A549 (cell line): Measurements from ENCODE around the gene EEFSEC.

ENCODE experiments used
- BHLHE40 ChIP-seq: IDR thresholded peaks from 2 replicates; pipeline ENCODE4 v1.6.1; 2012; ENCODE audit warnings: low read depth, low read length, inconsistent platforms
- HDAC2 ChIP-seq: fragments of 200-600 bp; sonication (generic); IDR thresholded peaks from 2 replicates; pipeline ENCODE4 v1.6.1; 2016
- JUNB ChIP-seq: fragments of >200 bp; sonication (Bioruptor Twin); formaldehyde crosslinking; IDR thresholded peaks from 2 replicates; pipeline ENCODE4 v1.6.1; 2016
- TF ChIP-seq, protein P1 (sequence below): fragments of >200 bp; sonication (Bioruptor Twin); formaldehyde crosslinking; IDR thresholded peaks from 3 replicates; pipeline ENCODE4 v1.5.1; 2016

DNA sequence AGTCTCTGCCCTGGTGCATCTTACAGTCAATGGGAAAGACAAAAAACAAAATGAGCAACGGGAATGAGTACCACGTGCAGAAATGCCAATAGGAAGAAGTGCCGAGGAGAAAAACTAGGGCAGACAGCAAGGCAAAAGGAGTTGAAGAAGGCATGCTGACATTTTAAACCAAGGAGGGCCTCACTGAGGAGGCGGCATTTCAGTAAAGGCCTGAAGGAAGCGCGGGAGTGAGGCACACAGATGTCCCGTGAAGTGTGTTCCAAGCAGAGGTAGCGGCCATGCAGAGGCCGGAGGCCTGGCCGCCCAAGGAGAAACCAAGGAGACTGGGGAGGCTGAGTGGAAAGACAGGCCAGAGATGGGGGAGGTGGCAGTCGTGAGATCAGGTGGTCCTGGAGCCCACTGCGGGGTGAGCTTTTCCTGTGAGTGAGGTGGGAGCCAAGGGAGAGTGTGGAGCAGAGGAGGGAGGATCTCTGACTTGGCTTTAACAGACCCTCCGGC lies 278.6 kb downstream of the EEFSEC start:
- TF ChIP-seq BHLHE40 (no peak), JUNB (no peak), HDAC2 (no peak)
- TF ChIP-seq, protein P1, sequence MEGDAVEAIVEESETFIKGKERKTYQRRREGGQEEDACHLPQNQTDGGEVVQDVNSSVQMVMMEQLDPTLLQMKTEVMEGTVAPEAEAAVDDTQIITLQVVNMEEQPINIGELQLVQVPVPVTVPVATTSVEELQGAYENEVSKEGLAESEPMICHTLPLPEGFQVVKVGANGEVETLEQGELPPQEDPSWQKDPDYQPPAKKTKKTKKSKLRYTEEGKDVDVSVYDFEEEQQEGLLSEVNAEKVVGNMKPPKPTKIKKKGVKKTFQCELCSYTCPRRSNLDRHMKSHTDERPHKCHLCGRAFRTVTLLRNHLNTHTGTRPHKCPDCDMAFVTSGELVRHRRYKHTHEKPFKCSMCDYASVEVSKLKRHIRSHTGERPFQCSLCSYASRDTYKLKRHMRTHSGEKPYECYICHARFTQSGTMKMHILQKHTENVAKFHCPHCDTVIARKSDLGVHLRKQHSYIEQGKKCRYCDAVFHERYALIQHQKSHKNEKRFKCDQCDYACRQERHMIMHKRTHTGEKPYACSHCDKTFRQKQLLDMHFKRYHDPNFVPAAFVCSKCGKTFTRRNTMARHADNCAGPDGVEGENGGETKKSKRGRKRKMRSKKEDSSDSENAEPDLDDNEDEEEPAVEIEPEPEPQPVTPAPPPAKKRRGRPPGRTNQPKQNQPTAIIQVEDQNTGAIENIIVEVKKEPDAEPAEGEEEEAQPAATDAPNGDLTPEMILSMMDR, result no peak
